Measurements from ENCODE around the gene BOC.

Gene BOC

GRCh38 chr3:113218011-113218680, 6.8 kb downstream of the BOC start:
- WGBS (ENCODE audit: insufficient coverage), result 67% methylated on average over 9 of the region's 10 CpGs
- ChIA-PET CTCF (no interaction called here), POLR2A (no interaction called here)
- H3K4me1 ChIP-seq (ENCODE audit: control extremely low read depth in 1 of 4, control insufficient read depth in 4 of 4, insufficient read depth in 4 of 4, low read length in 3 of 4), result peaks cover 0 to 32% (median 12%) of the 10 kb centered on the region in 4 experiments
- no peak overlapping the region for H3K4me3 ChIP-seq (ENCODE audit: control insufficient read depth in 1 of 7, extremely low read depth in 1 of 7, insufficient read depth in 4 of 7, low read depth in 2 of 7, low read length in 6 of 7)
- no peaks in the 10 kb centered on the region for H3K36me3 ChIP-seq (ENCODE audit: control insufficient read depth in 4 of 4, insufficient read depth in 4 of 4, low read length in 3 of 4)
- H3K27me3 ChIP-seq (replicated peaks in 2 of 5; ENCODE audit: control insufficient read depth in 4 of 5, insufficient read depth in 5 of 5, low read length in 4 of 5), result peaks cover 0 to 15% (median 5%) of the 10 kb centered on the region in 5 experiments
- no peaks in the 10 kb centered on the region for H3K9me3 ChIP-seq (ENCODE audit: control extremely low read depth in 1 of 5, control insufficient read depth in 4 of 5, insufficient read depth in 2 of 5, low read depth in 1 of 5, low read length in 4 of 5)
- no peak for DNase-seq
- no peak overlapping the region for H3K27ac ChIP-seq (ENCODE audit: insufficient read depth in 1 of 2, low read depth in 1 of 2, low read length in 2 of 2, poor library complexity in 1 of 2, severe bottlenecking in 2 of 2)

- CTCF ChIA-PET, result interaction anchor here (0.6 kb wide), 1 partner anchor 13 kb away, joined by 3 read pairs; no protein-coding TSS in a partner anchor
- POLR2A ChIA-PET, result no interaction called here
- H3K4me3 ChIP-seq (ENCODE audit: control insufficient read depth in 1 of 7, extremely low read depth in 1 of 7, insufficient read depth in 4 of 7, low read depth in 2 of 7, low read length in 6 of 7), result no peak overlapping the region
- H3K27ac ChIP-seq (ENCODE audit: insufficient read depth in 1 of 2, low read depth in 1 of 2, low read length in 2 of 2, poor library complexity in 1 of 2, severe bottlenecking in 2 of 2), result no peak overlapping the region
- WGBS (ENCODE audit: insufficient coverage), result no CpG with 5 or more reads among the region's 1 CpG
- H3K4me1 ChIP-seq (ENCODE audit: control extremely low read depth in 1 of 4, control insufficient read depth in 4 of 4, insufficient read depth in 4 of 4, low read length in 3 of 4), result peaks cover 0 to 37% (median 15%) of the 10 kb centered on the region in 4 experiments
- no peak for DNase-seq
- H3K36me3 ChIP-seq (ENCODE audit: control insufficient read depth in 4 of 4, insufficient read depth in 4 of 4, low read length in 3 of 4), result no peaks in the 10 kb centered on the region
- no peaks in the 10 kb centered on the region for H3K9me3 ChIP-seq (ENCODE audit: control extremely low read depth in 1 of 5, control insufficient read depth in 4 of 5, insufficient read depth in 2 of 5, low read depth in 1 of 5, low read length in 4 of 5)
- peaks cover 0 to 10% (median 3%) of the 10 kb centered on the region in 5 experiments for H3K27me3 ChIP-seq (replicated peaks in 2 of 5; ENCODE audit: control insufficient read depth in 4 of 5, insufficient read depth in 5 of 5, low read length in 4 of 5)
Observed at GRCh38 chr3:113218681-113219045, 7.3 kb downstream of the BOC start.

GRCh38 chr3:113219605-113220300, 8.4 kb downstream of the BOC start:
- no peak for DNase-seq
- CTCF ChIA-PET, result interaction anchor here (0.7 kb wide), 1 partner anchor 17 kb away, joined by 4 read pairs; no protein-coding TSS in a partner anchor
- WGBS (ENCODE audit: insufficient coverage), result 81% methylated on average over 6 of the region's 6 CpGs
- Histone ChIP-seq H3K27ac (ENCODE audit: insufficient read depth in 1 of 2, low read depth in 1 of 2, low read length in 2 of 2, poor library complexity in 1 of 2, severe bottlenecking in 2 of 2) (no peak overlapping the region), H3K36me3 (ENCODE audit: control insufficient read depth in 4 of 4, insufficient read depth in 4 of 4, low read length in 3 of 4) (no peaks in the 10 kb centered on the region), H3K27me3 (replicated peaks in 2 of 5; ENCODE audit: control insufficient read depth in 4 of 5, insufficient read depth in 5 of 5, low read length in 4 of 5) (peaks cover 0 to 3% (median 0%) of the 10 kb centered on the region in 5 experiments), H3K4me3 (ENCODE audit: control insufficient read depth in 1 of 7, extremely low read depth in 1 of 7, insufficient read depth in 4 of 7, low read depth in 2 of 7, low read length in 6 of 7) (no peak overlapping the region), H3K9me3 (ENCODE audit: control extremely low read depth in 1 of 5, control insufficient read depth in 4 of 5, insufficient read depth in 2 of 5, low read depth in 1 of 5, low read length in 4 of 5) (no peaks in the 10 kb centered on the region), H3K4me1 (ENCODE audit: control extremely low read depth in 1 of 4, control insufficient read depth in 4 of 4, insufficient read depth in 4 of 4, low read length in 3 of 4) (peaks cover 0 to 47% (median 22%) of the 10 kb centered on the region in 4 experiments)
- POLR2A ChIA-PET, result no interaction called here

- H3K27me3 ChIP-seq (replicated peaks in 2 of 5; ENCODE audit: control insufficient read depth in 4 of 5, insufficient read depth in 5 of 5, low read length in 4 of 5), result peaks cover 0 to 1% (median 0%) of the 10 kb centered on the region in 5 experiments
- no peak overlapping the region for H3K27ac ChIP-seq (ENCODE audit: insufficient read depth in 1 of 2, low read depth in 1 of 2, low read length in 2 of 2, poor library complexity in 1 of 2, severe bottlenecking in 2 of 2)
- H3K4me1 ChIP-seq (ENCODE audit: control extremely low read depth in 1 of 4, control insufficient read depth in 4 of 4, insufficient read depth in 4 of 4, low read length in 3 of 4), result peaks cover 0 to 50% (median 22%) of the 10 kb centered on the region in 4 experiments
- no peak for DNase-seq
- H3K9me3 ChIP-seq (ENCODE audit: control extremely low read depth in 1 of 5, control insufficient read depth in 4 of 5, insufficient read depth in 2 of 5, low read depth in 1 of 5, low read length in 4 of 5), result no peaks in the 10 kb centered on the region
- POLR2A ChIA-PET, result no interaction called here
- 96% methylated on average over 4 of the region's 5 CpGs for WGBS (ENCODE audit: insufficient coverage)
- CTCF ChIA-PET, result no interaction called here
- H3K4me3 ChIP-seq (ENCODE audit: control insufficient read depth in 1 of 7, extremely low read depth in 1 of 7, insufficient read depth in 4 of 7, low read depth in 2 of 7, low read length in 6 of 7), result no peak overlapping the region
- H3K36me3 ChIP-seq (ENCODE audit: control insufficient read depth in 4 of 4, insufficient read depth in 4 of 4, low read length in 3 of 4), result no peaks in the 10 kb centered on the region
Observed at GRCh38 chr3:113220721-113221120, 9.4 kb downstream of the BOC start.

GRCh38 chr3:113221721-113222257, 10.4 kb downstream of the BOC start:
- ChIA-PET POLR2A (no interaction called here), CTCF (no interaction called here)
- Histone ChIP-seq H3K4me3 (ENCODE audit: control insufficient read depth in 1 of 7, extremely low read depth in 1 of 7, insufficient read depth in 4 of 7, low read depth in 2 of 7, low read length in 6 of 7) (no peak overlapping the region), H3K9me3 (ENCODE audit: control extremely low read depth in 1 of 5, control insufficient read depth in 4 of 5, insufficient read depth in 2 of 5, low read depth in 1 of 5, low read length in 4 of 5) (no peaks in the 10 kb centered on the region), H3K36me3 (ENCODE audit: control insufficient read depth in 4 of 4, insufficient read depth in 4 of 4, low read length in 3 of 4) (no peaks in the 10 kb centered on the region), H3K4me1 (ENCODE audit: control extremely low read depth in 1 of 4, control insufficient read depth in 4 of 4, insufficient read depth in 4 of 4, low read length in 3 of 4) (peaks cover 0 to 50% (median 22%) of the 10 kb centered on the region in 4 experiments), H3K27me3 (replicated peaks in 2 of 5; ENCODE audit: control insufficient read depth in 4 of 5, insufficient read depth in 5 of 5, low read length in 4 of 5) (peaks cover 0 to under 1% (median 0%) of the 10 kb centered on the region in 5 experiments), H3K27ac (ENCODE audit: insufficient read depth in 1 of 2, low read depth in 1 of 2, low read length in 2 of 2, poor library complexity in 1 of 2, severe bottlenecking in 2 of 2) (no peak overlapping the region)
- WGBS (ENCODE audit: insufficient coverage), result 100% methylated on average over 1 of the region's 2 CpGs
- DNase-seq, result no peak

GRCh38 chr3:113222451-113223086, 11.2 kb downstream of the BOC start:
- POLR2A ChIA-PET, result no interaction called here

More at GRCh38 chr3:113222451-113223086, 11.2 kb downstream of the BOC start:
- no peaks in the 10 kb centered on the region for H3K27me3 ChIP-seq (replicated peaks in 2 of 5; ENCODE audit: control insufficient read depth in 4 of 5, insufficient read depth in 5 of 5, low read length in 4 of 5)
- CTCF ChIA-PET, result no interaction called here
- H3K27ac ChIP-seq (ENCODE audit: insufficient read depth in 1 of 2, low read depth in 1 of 2, low read length in 2 of 2, poor library complexity in 1 of 2, severe bottlenecking in 2 of 2), result no peak overlapping the region
- DNase-seq, result peak in 2 of 3 donors; percentile 56 to 60
- 54% methylated on average over 9 of the region's 10 CpGs for WGBS (ENCODE audit: insufficient coverage)
- peak overlapping the region in 2 of 7 experiments; percentile 17 to 31 for H3K4me3 ChIP-seq (ENCODE audit: control insufficient read depth in 1 of 7, extremely low read depth in 1 of 7, insufficient read depth in 4 of 7, low read depth in 2 of 7, low read length in 6 of 7)
- H3K36me3 ChIP-seq (ENCODE audit: control insufficient read depth in 4 of 4, insufficient read depth in 4 of 4, low read length in 3 of 4), result no peaks in the 10 kb centered on the region
- H3K9me3 ChIP-seq (ENCODE audit: control extremely low read depth in 1 of 5, control insufficient read depth in 4 of 5, insufficient read depth in 2 of 5, low read depth in 1 of 5, low read length in 4 of 5), result no peaks in the 10 kb centered on the region
- peaks cover 0 to 50% (median 22%) of the 10 kb centered on the region in 4 experiments for H3K4me1 ChIP-seq (ENCODE audit: control extremely low read depth in 1 of 4, control insufficient read depth in 4 of 4, insufficient read depth in 4 of 4, low read length in 3 of 4)

Data from common myeloid progenitor, CD34-positive (primary cell).